Mesenchymal stem cell (in vitro differentiated cells and primary cell): Measurements from ENCODE around the gene CRTC3.

Experiments used
- DNase-seq: peaks from one replicate; pipeline ENCODE4 v3.0.0-alpha.2; 2013
- H2AFZ ChIP-seq: one replicate; pipeline ENCODE4 v1.6.1; 2013; ENCODE audit warnings: low read depth, mild to moderate bottlenecking, control low read depth, inconsistent platforms, low read length, moderate library complexity
- H2AK5ac ChIP-seq: 2 replicates; pipeline ENCODE4 v1.6.1; 2013; ENCODE audit warnings: low read length, moderate library complexity, mild to moderate bottlenecking, inconsistent platforms; ENCODE audit not compliant: severe bottlenecking
- H2BK120ac ChIP-seq: one replicate; pipeline ENCODE4 v1.6.1; 2013; ENCODE audit warnings: low read depth, mild to moderate bottlenecking, inconsistent platforms, low read length, moderate library complexity
- H2BK12ac ChIP-seq, 2 experiments: one replicate each; pipeline ENCODE4 v1.6.1; 2013; ENCODE audit warnings: inconsistent platforms in 2 of 2, low read length in 2 of 2, mild to moderate bottlenecking in 2 of 2, moderate library complexity in 2 of 2, control low read depth in 1 of 2
- H2BK15ac ChIP-seq: one replicate; pipeline ENCODE4 v1.6.1; 2013; ENCODE audit warnings: mild to moderate bottlenecking, low read depth, inconsistent platforms; ENCODE audit not compliant: poor library complexity, severe bottlenecking
- H2BK5ac ChIP-seq: 2 replicates; pipeline ENCODE4 v1.6.1; 2013; ENCODE audit warnings: low read depth, mild to moderate bottlenecking, low read length, control low read depth, inconsistent platforms; ENCODE audit not compliant: poor library complexity, severe bottlenecking
- H3K14ac ChIP-seq, 2 experiments: one replicate each; pipeline ENCODE4 v1.6.1; 2013; ENCODE audit warnings: inconsistent platforms in 2 of 2, low read length in 2 of 2, control low read depth in 1 of 2, mild to moderate bottlenecking in 1 of 2, moderate library complexity in 1 of 2
- H3K18ac ChIP-seq, 2 experiments: one replicate each; pipeline ENCODE4 v1.6.1; 2013; ENCODE audit warnings: inconsistent platforms in 2 of 2, low read length in 2 of 2, control low read depth in 1 of 2, low read depth in 1 of 2, mild to moderate bottlenecking in 1 of 2
- H3K23ac ChIP-seq, 2 experiments: one replicate each; pipeline ENCODE4 v1.6.1; 2013; ENCODE audit warnings: inconsistent platforms in 2 of 2, low read length in 2 of 2, mild to moderate bottlenecking in 2 of 2, moderate library complexity in 2 of 2, control low read depth in 1 of 2
- H3K27ac ChIP-seq: 2 replicates; pipeline ENCODE4 v1.5.1; 2013; ENCODE audit warnings: mild to moderate bottlenecking, moderate library complexity, low read length, control low read depth, inconsistent platforms; ENCODE audit not compliant: poor library complexity, severe bottlenecking
- H3K27me3 ChIP-seq, 2 experiments: 2 replicates each; pipeline versions ENCODE4 v1.6.1 to v1.7.0; 2013; ENCODE audit warnings: low read length in 2 of 2, mild to moderate bottlenecking in 2 of 2, moderate library complexity in 2 of 2, control low read depth in 1 of 2, inconsistent platforms in 1 of 2; ENCODE audit not compliant: control insufficient read depth in 1 of 2, insufficient read depth in 1 of 2
- H3K36me3 ChIP-seq, 2 experiments: 2 replicates each; pipeline versions ENCODE4 v1.6.1 to v1.7.0; 2013; ENCODE audit warnings: low read length in 2 of 2, control low read depth in 1 of 2, inconsistent platforms in 1 of 2, low read depth in 1 of 2, mild to moderate bottlenecking in 1 of 2; ENCODE audit not compliant: insufficient read depth in 2 of 2, control insufficient read depth in 1 of 2
- H3K4ac ChIP-seq, 2 experiments: one replicate each; pipeline ENCODE4 v1.6.1; 2013; ENCODE audit warnings: inconsistent platforms in 2 of 2, low read length in 2 of 2, mild to moderate bottlenecking in 2 of 2, moderate library complexity in 2 of 2, control low read depth in 1 of 2, low read depth in 1 of 2
- H3K4me1 ChIP-seq: 2 replicates; pipeline ENCODE4 v1.6.1; 2013; ENCODE audit warnings: low read depth, low read length, control low read depth; ENCODE audit not compliant: control insufficient read depth, insufficient read depth
- H3K4me2 ChIP-seq: 2 replicates; pipeline ENCODE4 v1.6.1; 2013; ENCODE audit warnings: low read length, mild to moderate bottlenecking, inconsistent platforms; ENCODE audit not compliant: poor library complexity, severe bottlenecking
- H3K4me3 ChIP-seq, 2 experiments: 2 replicates each; pipeline versions ENCODE4 v1.5.1 to v1.7.0; 2013; ENCODE audit warnings: low read length in 2 of 2, mild to moderate bottlenecking in 2 of 2, control low read depth in 1 of 2, low read depth in 1 of 2; ENCODE audit not compliant: insufficient read depth in 1 of 2
- H3K79me1 ChIP-seq: replicated peaks from 2 replicates; pipeline ENCODE4 v1.6.1; 2013; ENCODE audit warnings: mild to moderate bottlenecking, control low read depth, low read length, inconsistent platforms; ENCODE audit not compliant: poor library complexity, severe bottlenecking
- H3K9ac ChIP-seq: 2 replicates; pipeline ENCODE4 v1.7.0; 2013; ENCODE audit warnings: mild to moderate bottlenecking, low read length, moderate library complexity
- H3K9me3 ChIP-seq: 2 replicates; pipeline ENCODE4 v1.7.0; 2013; ENCODE audit warnings: mild to moderate bottlenecking, low read length; ENCODE audit not compliant: control insufficient read depth
- H4K8ac ChIP-seq: one replicate; pipeline ENCODE4 v1.6.1; 2013; ENCODE audit warnings: inconsistent platforms, mild to moderate bottlenecking, low read length, moderate library complexity
- H4K91ac ChIP-seq: one replicate; pipeline ENCODE4 v1.6.1; 2013; ENCODE audit warnings: mild to moderate bottlenecking, low read length, inconsistent platforms
- WGBS: methylation state at CpG from one replicate; pipeline ENCODE4 v1.1.7; 2013; ENCODE audit warnings: mixed read lengths; 5-methylcytosine and 5-hydroxymethylcytosine counted together

Gene CRTC3

DNA sequence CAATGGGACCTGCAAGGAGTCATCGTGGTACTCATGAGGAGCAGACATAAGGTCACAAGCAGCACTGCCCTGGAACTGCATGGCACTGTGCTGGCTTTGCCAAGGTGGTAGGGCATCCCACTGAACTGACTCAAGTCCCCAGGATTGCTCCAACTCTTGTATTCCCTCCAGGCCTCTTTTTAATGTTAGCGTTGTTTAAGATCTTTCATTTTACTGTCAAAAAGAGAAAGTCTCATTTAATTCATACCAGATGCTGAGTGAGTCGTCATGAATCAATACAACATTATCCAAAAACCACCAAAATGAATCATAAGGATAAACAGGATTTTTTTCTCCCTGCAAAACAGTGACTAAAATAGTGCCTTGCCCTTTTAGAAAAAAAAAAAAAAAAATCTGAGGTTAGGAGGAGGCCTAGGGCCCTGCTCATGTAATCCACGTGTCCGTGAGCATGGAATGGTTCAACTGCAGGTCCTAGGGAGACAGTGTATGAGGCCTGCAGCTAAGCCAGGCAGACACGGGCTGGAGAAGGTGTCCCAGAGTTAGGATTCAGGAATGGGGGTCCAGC lies 150.7 kb downstream of the CRTC3 start:
- Histone ChIP-seq H3K9ac (peak overlapping the region; percentile 73), H3K79me1 (no peaks in the 10 kb centered on the region), H3K4ac (no peak overlapping the region), H3K18ac (no peak overlapping the region), H3K36me3 (no peaks in the 10 kb centered on the region), H3K23ac (no peak overlapping the region), H3K27ac (no peak overlapping the region), H3K4me2 (no peak overlapping the region), H4K8ac (peak overlapping the region; percentile 19), H3K27me3 (peaks cover 0 to 3% of the 10 kb centered on the region in 2 experiments), H3K14ac (no peak overlapping the region), H3K4me3 (peak overlapping the region in 1 of 2 experiments; percentile 5), H3K4me1 (peaks cover 5% of the 10 kb centered on the region), H3K9me3 (no peaks in the 10 kb centered on the region), H2BK15ac (peak overlapping the region; percentile 12), H2BK5ac (no peak overlapping the region), H2BK120ac (no peak overlapping the region), H2AFZ (no peak overlapping the region), H2BK12ac (no peak overlapping the region), H2AK5ac (no peak overlapping the region), H4K91ac (peak overlapping the region; percentile 34)
- 35% methylated on average over 3 of the region's 6 CpGs for WGBS
- DNase-seq, result peak; percentile 71

DNA sequence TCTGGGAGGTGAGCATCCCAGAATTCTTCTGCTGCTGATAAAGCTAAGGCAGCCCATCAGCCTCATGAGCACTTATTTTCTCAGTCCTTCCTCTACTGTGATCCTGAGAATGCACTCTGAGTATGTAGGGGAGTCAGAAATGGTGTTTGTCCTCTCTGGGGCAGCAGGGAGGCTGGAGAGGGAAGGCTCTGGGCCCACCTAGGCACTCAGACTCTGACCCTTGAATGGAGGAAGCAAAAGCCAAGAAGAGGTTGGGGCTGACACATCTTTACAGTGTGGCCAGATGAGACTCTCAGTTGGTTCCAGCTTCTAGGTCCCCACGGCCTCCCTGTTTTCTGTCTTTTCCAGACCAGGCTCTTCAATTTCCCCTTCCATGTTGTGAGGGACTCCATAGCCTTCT lies 151.3 kb downstream of the CRTC3 start:
- Histone ChIP-seq H3K27me3 (peaks cover 0 to 3% of the 10 kb centered on the region in 2 experiments), H2AK5ac (no peak overlapping the region), H3K36me3 (no peaks in the 10 kb centered on the region), H2AFZ (no peak overlapping the region), H3K14ac (no peak overlapping the region), H2BK120ac (no peak overlapping the region), H3K4me3 (no peak overlapping the region), H4K91ac (peak overlapping the region; percentile 7), H3K4me2 (no peak overlapping the region), H4K8ac (peak overlapping the region; percentile 19), H3K79me1 (no peaks in the 10 kb centered on the region), H2BK12ac (no peak overlapping the region), H3K4me1 (peaks cover 5% of the 10 kb centered on the region), H3K9ac (peak overlapping the region; percentile 73), H3K9me3 (no peaks in the 10 kb centered on the region), H3K18ac (peak overlapping the region in 1 of 2 experiments; percentile 28), H2BK5ac (no peak overlapping the region), H3K23ac (no peak overlapping the region), H3K27ac (no peak overlapping the region), H2BK15ac (no peak overlapping the region), H3K4ac (no peak overlapping the region)
- DNase-seq, result no peak
- 90% methylated on average over 1 of the region's 1 CpG for WGBS

DNA sequence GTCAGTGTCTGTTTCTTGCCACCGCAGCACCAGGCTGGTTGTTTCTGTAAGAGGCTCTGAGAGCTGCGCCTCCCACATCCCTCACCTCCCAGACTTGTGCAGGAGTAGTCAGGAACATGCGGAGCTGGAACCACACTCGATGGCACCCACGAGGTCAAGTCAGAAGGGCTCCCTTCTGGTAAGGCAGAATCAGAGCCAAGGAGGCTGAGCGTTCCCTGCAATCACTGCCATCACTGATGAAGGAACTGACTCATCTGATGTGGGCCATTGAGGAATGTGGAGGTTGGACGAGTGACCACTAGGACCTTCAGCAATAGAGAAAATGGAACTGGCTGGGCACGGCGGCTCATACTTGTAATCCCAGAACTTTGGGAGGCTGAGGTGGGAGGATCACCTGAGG lies 151.8 kb downstream of the CRTC3 start:
- Histone ChIP-seq H3K14ac (peak overlapping the region in 1 of 2 experiments; percentile 68), H3K9me3 (no peaks in the 10 kb centered on the region), H3K18ac (no peak overlapping the region)

DNA sequence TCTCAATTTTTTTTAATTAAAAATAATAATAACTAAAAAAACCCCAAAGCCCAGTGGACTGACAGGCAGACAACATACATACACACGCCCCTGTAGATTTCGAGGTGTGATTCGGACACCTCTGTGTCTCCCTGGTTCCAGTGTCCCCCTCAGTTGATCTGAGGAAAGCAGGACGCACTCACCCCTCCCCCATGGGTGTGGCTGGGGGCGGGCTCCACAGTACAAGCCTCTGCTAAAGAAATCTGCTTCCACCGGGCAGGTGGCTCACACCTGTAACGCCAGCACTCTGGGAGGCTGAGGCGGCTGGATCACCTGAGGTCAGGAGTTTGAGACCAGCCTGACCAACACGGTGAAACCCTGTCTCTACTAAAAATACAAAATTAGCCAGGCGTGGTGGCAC lies 153.6 kb downstream of the CRTC3 start:
- H3K9me3 ChIP-seq, result no peaks in the 10 kb centered on the region
- H2BK12ac ChIP-seq, result no peak overlapping the region
- H3K4me1 ChIP-seq, result peaks cover 5% of the 10 kb centered on the region
- H3K4me2 ChIP-seq, result no peak overlapping the region
- H3K4me3 ChIP-seq, result no peak overlapping the region
- H2BK120ac ChIP-seq, result no peak overlapping the region
- H2AFZ ChIP-seq, result no peak overlapping the region
- H2AK5ac ChIP-seq, result no peak overlapping the region
- H3K27ac ChIP-seq, result no peak overlapping the region
- H4K8ac ChIP-seq, result no peak overlapping the region
- no peak overlapping the region for H3K9ac ChIP-seq
- no peak overlapping the region for H2BK15ac ChIP-seq
- H3K36me3 ChIP-seq, result no peaks in the 10 kb centered on the region
- no peak overlapping the region for H2BK5ac ChIP-seq
- 90% methylated on average over 10 of the region's 10 CpGs for WGBS
- peaks cover 0 to 3% of the 10 kb centered on the region in 2 experiments for H3K27me3 ChIP-seq
- no peak overlapping the region for H4K91ac ChIP-seq
- no peak overlapping the region for H3K18ac ChIP-seq
- no peak overlapping the region for H3K23ac ChIP-seq
- no peak for DNase-seq
- no peak overlapping the region for H3K14ac ChIP-seq
- no peak overlapping the region for H3K4ac ChIP-seq
- H3K79me1 ChIP-seq, result no peaks in the 10 kb centered on the region

More for the DNA sequence above, 151.8 kb downstream of the CRTC3 start:
- Histone ChIP-seq H2BK120ac (no peak overlapping the region), H2BK5ac (no peak overlapping the region), H3K4me1 (peaks cover 5% of the 10 kb centered on the region), H3K4me2 (no peak overlapping the region), H3K4ac (no peak overlapping the region), H4K91ac (no peak overlapping the region), H2AK5ac (no peak overlapping the region), H3K27me3 (peaks cover 0 to 3% of the 10 kb centered on the region in 2 experiments), H2AFZ (no peak overlapping the region), H3K4me3 (no peak overlapping the region), H3K36me3 (no peaks in the 10 kb centered on the region), H3K23ac (no peak overlapping the region), H3K79me1 (no peaks in the 10 kb centered on the region), H3K9ac (peak overlapping the region; percentile 73), H3K27ac (no peak overlapping the region), H2BK15ac (no peak overlapping the region), H4K8ac (peak overlapping the region; percentile 12), H2BK12ac (no peak overlapping the region)
- WGBS, result 54% methylated on average over 9 of the region's 9 CpGs
- peak; percentile 75 for DNase-seq
